ENCODE results near the gene PON3.

- TF ChIP-seq CTCF (IDR thresholded peaks at IDR 0.05), result no peak
- TF ChIP-seq POLR2A (IDR thresholded peaks at IDR 0.05), result no peak
Measured at GRCh38 chr7:95324431-95324830, 71.7 kb downstream of the PON3 start, which contains the start of gene PON1.
